Upper lobe of right lung (tissue), 1 donor: ENCODE measurements around the gene FGGY. TPM values are rescaled to one million over a fixed set of nuclear protein-coding genes. Genes with fewer than 3 reads are reported as not detected.
"Not testable (repeated sequence)": the region's sequence is repeated elsewhere in the genome, so short reads cannot be mapped to it uniquely, and the experiment has no call there.

Source experiments
- ATAC-seq: fragments of 200-7000 bp; cut with Tn5 transposase; one replicate; pipeline ENCODE4 v1.9.1; 2020; ENCODE audit warnings: mild to moderate bottlenecking, moderate library complexity
- DNase-seq: peaks from one replicate; pipeline ENCODE4 v3.0.0-alpha.2; 2020
- H3K27ac ChIP-seq: fragments of 200-600 bp; one replicate; pipeline ENCODE4 v1.8.0; 2022
- H3K27me3 ChIP-seq: fragments of 200-600 bp; one replicate; pipeline ENCODE4 v1.8.0; 2022; ENCODE audit warnings: mild to moderate bottlenecking
- H3K36me3 ChIP-seq: fragments of 200-600 bp; one replicate; pipeline ENCODE4 v1.8.0; 2022
- H3K4me1 ChIP-seq: fragments of 200-600 bp; one replicate; pipeline ENCODE4 v1.8.0; 2022
- H3K4me3 ChIP-seq: fragments of 200-600 bp; one replicate; pipeline ENCODE4 v1.8.0; 2022; ENCODE audit warnings: mild to moderate bottlenecking
- H3K9me3 ChIP-seq: fragments of 200-600 bp; one replicate; pipeline ENCODE4 v1.8.0; 2022
- CTCF ChIP-seq: fragments of 200-600 bp; IDR thresholded peaks from one replicate; pipeline ENCODE4 v1.8.0; 2022; ENCODE audit warnings: antibody characterized with exemption
- intact Hi-C: fragments of 100-400 bp; cut with DNase I; formaldehyde crosslinking; loops from one replicate; pipeline ENCODE4 v1.11.0; 2022
- total RNA-seq: library from RNA; stranded (reverse); fragmentation: NEBNext Ultra II Directional; extraction: Animal tissue kit (Norgen Biotek cat#: 25700); gene quantifications from one replicate; pipeline ENCODE4 v1.2.1, GENCODE V29; 2021
- donor health status: DM: no; HTN: yes; CAD: no; lungs with severe emphysema.

The FGGY gene
- total RNA-seq, 1 donor from 2014 or later: 39.2 TPM

- TF ChIP-seq CTCF: no peak
- ATAC-seq (no peak), DNase-seq (no peak)
- Histone ChIP-seq H3K27me3 (no peaks in the 10 kb centered on the region), H3K9me3 (no peaks in the 10 kb centered on the region), H3K4me1 (no peaks in the 10 kb centered on the region), H3K27ac (no peak overlapping the region), H3K36me3 (no peaks in the 10 kb centered on the region), H3K4me3 (no peak overlapping the region)
- intact Hi-C loops: no loop called here
Measured at GRCh38 chr1:59349101-59349500, 52.2 kb downstream of the FGGY start.

- H3K4me1 ChIP-seq: no peaks in the 10 kb centered on the region
- no peak for TF ChIP-seq CTCF
- H3K27me3 ChIP-seq: no peaks in the 10 kb centered on the region
- no peaks in the 10 kb centered on the region for H3K36me3 ChIP-seq
- intact Hi-C loops: no loop called here
- H3K27ac ChIP-seq: no peak overlapping the region
- DNase-seq (no peak), ATAC-seq (no peak)
- H3K9me3 ChIP-seq: no peaks in the 10 kb centered on the region
- H3K4me3 ChIP-seq: no peak overlapping the region
Measured at GRCh38 chr1:59350521-59350920, 53.6 kb downstream of the FGGY start.

DNA sequence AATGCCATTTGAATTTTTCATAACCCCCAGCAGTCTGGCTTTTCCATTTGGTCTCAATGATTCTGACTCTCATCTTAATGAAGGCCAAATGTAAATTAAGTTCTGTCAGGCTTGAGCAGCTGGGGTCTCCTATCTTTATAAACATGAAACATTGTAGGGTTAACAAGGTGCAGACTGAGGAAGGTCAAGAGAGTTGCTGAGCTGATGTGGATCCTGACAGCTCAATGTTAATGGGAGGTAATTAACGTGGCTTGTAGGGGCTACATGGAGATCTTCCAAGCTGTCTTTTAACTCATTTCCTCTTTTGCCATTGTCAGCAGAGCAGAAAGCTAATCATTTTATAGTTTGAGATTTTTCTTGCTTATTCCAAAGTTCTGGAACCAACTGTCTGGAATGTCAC, 55.2 kb downstream of the FGGY start:
- H3K36me3 ChIP-seq: no peaks in the 10 kb centered on the region
- DNase-seq (no peak), ATAC-seq (no peak)
- H3K27me3 ChIP-seq: no peaks in the 10 kb centered on the region
- no peak for TF ChIP-seq CTCF
- H3K4me3 ChIP-seq: no peak overlapping the region
- no peak overlapping the region for H3K27ac ChIP-seq
- H3K9me3 ChIP-seq: no peaks in the 10 kb centered on the region
- intact Hi-C loops: no loop called here
- no peaks in the 10 kb centered on the region for H3K4me1 ChIP-seq

- Histone ChIP-seq H3K4me1 (no peaks in the 10 kb centered on the region), H3K9me3 (no peaks in the 10 kb centered on the region), H3K36me3 (no peaks in the 10 kb centered on the region), H3K27ac (no peak overlapping the region), H3K4me3 (no peak overlapping the region), H3K27me3 (no peaks in the 10 kb centered on the region)
- DNase-seq: no peak
- no peak for TF ChIP-seq CTCF
- ATAC-seq: no peak
- intact Hi-C loops: no loop called here
Measured at GRCh38 chr1:59353453-59353852, 56.6 kb downstream of the FGGY start.

DNA sequence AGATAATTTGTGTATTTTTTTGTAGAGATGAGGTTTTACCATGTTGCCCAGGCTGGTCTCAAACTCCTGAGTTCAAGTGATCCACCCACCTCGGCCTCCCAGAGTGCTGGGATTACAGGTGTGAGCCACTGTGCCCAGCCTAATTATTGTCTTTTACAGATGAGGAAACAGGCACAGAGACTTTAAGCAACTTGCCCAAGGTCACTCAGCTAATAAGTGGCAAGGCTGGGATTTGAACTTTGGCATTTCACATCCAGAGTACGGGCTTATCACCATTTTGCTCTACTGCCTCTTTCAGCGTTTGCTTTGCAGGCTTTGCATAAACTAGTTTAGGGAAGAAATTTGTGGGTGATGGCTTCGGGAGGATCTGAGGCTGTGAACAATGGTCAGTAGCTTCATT, 57.3 kb downstream of the FGGY start:
- intact Hi-C loops, ATAC-seq, H3K27me3 ChIP-seq, H3K27ac ChIP-seq, H3K4me3 ChIP-seq, DNase-seq, H3K9me3 ChIP-seq, H3K4me1 ChIP-seq, H3K36me3 ChIP-seq: not testable (repeated sequence)

DNA sequence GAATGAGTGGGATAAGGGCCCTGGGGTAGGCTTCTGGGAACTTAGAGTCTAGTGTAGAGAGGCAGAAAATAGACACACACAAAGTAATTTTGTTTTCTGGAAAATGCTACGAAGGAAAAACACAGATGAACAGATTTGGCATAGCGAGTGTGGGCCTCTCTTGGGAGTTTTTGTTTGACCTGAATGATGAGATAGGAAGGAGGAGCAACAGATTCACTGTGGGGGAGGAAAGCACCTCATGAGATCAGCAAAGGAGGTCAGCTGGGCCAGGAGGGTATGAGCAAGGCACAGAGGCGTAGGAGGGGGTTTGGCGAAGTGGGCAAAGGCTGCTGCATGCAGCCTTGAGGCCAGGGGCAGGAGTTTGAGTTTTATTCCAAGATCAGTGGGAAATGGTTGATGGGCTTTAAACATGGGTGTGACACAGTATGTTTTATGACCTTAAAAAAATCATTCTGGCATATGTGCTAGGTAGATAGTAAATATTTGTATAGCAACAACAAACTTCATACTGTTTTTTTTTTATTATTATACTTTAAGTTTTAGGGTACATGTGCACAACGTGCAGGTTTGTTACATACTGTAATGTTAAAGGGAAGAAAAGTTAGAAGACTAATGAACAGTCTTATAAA, 57.9 kb downstream of the FGGY start:
- Histone ChIP-seq H3K9me3 (no peaks in the 10 kb centered on the region), H3K36me3 (no peaks in the 10 kb centered on the region), H3K27me3 (no peaks in the 10 kb centered on the region), H3K4me1 (no peaks in the 10 kb centered on the region), H3K4me3 (no peak overlapping the region), H3K27ac (no peak overlapping the region)
- TF ChIP-seq CTCF: no peak
- DNase-seq (no peak), ATAC-seq (no peak)
- intact Hi-C loops: no loop called here
